Putamen (tissue), 1 donor: ENCODE data around the gene CDC6.
A peak's percentile ranks its signal among the peaks of the same experiment; 100 is the strongest.

Experiments used
- DNase-seq: peaks from one replicate; pipeline ENCODE4 v3.0.0-alpha.2; 2016; ENCODE audit warnings: low spot score

CDC6 gene, protein sequence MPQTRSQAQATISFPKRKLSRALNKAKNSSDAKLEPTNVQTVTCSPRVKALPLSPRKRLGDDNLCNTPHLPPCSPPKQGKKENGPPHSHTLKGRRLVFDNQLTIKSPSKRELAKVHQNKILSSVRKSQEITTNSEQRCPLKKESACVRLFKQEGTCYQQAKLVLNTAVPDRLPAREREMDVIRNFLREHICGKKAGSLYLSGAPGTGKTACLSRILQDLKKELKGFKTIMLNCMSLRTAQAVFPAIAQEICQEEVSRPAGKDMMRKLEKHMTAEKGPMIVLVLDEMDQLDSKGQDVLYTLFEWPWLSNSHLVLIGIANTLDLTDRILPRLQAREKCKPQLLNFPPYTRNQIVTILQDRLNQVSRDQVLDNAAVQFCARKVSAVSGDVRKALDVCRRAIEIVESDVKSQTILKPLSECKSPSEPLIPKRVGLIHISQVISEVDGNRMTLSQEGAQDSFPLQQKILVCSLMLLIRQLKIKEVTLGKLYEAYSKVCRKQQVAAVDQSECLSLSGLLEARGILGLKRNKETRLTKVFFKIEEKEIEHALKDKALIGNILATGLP

DNA sequence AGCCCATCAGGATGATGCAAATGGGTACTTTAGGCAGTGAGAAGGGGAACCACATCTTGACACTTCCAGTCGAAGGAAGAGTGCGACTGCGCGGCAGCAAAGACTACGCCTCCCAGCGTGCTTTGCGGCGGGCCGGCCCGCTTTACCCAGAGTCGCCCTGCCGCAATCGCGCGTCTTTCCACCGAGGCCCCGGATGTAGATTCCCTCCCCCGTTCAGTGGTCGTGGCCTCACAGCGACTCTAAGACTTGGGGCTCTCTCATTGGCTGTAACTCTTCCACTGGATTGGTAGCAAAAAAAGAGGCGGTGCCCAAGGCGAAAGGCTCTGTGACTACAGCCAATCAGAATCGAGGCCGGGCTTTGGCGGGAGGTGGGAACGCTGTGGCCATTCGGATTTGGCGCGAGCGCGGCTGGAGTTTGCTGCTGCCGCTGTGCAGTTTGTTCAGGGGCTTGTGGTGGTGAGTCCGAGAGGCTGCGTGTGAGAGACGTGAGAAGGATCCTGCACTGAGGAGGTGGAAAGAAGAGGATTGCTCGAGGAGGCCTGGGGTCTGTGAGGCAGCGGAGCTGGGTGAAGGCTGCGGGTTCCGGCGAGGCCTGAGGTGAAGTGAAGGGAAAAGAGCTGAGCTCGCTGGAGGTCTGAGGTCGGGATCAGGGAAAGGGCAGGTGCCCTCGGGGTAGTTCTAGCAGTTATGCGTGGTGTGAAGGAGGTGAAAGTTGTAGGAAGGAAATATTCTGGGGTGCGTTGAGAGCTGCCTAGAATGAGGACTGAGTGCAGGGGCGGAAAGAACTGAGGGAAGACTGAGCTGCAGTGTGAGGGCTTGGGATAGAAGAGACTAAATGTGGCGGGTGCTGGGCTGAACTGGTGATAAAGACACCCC is at the start of gene CDC6:
TSS of gene CDC6 (plus strand) at position 386 of the 876 bp plus-strand sequence. CDS start 1,542 bp downstream, outside the sequence.
- DNase-seq: peak; percentile 100

DNA sequence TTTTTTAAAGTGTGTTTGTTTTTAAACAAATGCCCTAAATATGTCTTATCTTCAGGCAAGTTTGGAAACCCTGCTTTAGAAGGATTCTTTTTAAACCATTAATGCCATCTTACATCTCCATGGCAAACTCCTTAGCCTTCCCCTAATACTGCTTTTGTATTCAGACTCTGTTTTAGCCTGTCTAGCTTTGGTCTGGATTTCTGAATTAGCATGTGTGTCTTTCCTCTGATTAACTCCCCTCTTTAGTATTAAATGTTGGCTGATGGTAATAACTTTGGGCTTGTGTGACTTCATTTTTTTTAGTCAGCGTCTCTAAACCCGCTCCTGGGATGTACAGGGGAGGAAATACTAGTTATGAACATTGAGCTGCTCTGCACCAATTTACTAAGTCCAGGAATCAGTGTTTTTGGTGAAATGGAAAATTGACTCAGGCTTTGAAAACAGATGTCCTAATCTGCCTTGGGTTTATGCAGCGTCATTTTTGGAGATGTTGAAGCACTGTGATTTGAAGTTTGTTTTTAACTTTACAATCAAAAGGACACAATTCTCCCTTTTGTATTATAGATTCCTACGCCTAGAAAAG is 46.3 kb upstream of the CDC6 start:
- DNase-seq: no peak

DNA sequence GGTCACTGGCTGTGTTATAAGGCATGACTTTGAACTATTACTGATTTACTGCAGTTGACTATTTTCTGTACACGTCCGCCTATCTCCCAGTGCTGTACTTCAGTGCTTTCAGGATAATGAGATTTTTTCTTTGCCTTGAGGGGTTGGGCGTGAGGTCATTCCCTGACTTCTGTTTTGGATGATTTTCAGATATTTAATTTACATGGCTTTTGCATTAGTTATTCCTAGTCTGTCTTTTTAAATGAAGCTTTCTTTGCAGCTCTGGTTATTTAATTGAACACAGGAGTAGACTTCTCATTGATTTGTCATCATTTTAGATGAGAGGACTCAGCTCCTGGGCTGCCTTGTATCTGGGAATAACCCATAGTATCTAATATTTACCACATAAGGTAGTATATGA is 44.9 kb upstream of the CDC6 start:
- no peak for DNase-seq

DNA sequence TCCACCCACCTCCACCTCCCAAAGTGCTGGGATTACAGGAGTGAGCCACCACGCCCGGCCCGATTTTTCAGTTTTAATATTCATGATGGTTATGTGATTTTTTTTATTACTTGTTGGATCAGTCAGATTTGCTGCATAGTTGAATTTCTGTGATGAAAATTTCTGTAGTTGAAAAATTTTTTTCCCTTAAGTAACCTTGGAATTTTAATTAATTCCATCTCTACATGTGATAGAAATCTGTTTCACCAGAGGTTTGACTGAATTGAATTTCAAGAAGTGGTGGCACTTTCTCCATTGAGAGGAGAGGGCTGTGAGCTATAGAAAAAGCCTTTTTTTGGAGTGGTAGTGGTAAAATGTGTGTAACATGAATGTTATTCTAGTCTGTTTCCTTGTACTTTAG is 43.9 kb upstream of the CDC6 start:
- no peak for DNase-seq

DNA sequence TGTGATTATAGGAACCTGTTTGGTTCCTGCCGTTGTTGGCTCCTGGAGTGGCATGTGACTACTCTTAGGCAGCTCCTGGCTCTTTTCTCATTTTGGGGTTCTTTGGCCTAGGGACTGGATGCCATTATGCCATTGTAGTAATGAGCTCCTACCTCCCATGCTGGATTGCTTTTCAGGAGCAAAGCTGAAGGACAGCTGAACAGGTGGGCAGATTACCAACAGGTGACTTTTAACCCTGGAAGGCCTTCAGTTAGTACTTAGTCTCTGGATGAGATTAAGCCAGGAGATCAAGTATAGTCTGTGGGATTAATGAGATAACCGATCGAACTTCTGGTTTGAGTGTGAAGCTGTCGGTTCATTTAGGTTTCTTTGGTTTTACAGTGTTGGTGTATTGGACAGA is 43.4 kb upstream of the CDC6 start:
- no peak for DNase-seq

DNA sequence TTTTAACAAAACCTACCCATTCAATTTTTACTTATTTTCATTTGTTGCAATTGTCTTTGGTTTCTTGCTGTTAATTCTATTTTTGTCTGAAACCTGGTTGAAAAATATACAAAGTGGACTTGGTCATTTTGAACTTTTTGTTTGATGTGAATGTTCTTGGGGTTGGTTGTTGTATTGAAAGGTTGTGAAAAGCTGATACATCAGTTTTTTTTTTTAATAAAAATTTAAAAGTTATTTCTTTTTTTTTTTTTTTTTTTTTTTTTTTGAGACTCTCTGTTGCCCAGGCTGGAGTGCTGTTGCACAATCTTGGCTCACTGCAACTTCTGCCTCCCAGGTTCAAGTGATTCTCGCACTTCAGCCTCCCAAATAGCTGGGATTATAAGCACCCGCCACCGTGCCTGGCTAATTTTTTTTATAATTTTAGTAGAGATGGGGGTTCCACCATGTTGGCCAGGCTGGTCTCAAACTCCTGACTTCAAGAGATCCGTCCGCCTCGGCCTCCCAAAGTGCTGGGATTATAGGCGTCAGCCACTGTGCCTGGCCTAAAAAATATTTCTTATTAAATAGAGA is 39.7 kb upstream of the CDC6 start:
- DNase-seq: no peak

DNA sequence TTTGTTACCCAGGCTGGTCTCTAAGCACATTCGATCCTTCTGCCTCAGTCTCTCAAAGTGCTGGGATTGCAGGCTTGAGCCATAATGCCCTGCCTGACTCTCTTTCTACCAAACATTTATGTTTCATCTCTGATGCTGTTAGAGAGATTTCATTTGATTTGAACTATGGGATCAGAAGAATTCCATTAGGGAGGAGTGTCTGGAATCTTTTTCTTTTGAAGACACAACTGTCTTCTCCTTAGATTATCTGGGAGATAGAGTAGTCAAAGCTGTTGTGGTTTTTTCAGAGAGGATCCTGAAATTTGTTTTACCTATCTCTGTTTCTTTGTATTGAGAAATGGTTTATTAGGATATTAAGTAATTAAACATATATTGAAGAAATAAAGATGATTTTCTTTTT is 39.2 kb upstream of the CDC6 start:
- DNase-seq: no peak

DNA sequence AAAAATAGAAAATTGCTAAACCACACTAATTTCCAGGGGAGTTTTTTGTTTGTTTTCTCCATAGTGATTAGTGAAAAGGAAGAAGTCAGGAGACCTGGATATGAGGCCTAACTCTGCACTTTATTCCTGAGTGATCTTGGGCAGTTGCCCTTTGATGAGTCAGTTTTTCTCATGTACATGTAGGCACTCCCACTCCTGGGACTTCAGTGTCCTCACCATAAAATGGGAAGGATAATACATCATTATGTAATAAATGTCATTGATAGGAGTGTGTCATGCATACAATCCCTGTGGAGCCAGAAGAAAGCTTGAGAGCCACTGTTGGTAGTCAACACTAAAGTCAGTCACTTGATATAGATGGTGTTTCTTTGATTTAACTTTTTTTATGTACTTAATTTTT is 36.1 kb upstream of the CDC6 start:
- DNase-seq: no peak

DNA sequence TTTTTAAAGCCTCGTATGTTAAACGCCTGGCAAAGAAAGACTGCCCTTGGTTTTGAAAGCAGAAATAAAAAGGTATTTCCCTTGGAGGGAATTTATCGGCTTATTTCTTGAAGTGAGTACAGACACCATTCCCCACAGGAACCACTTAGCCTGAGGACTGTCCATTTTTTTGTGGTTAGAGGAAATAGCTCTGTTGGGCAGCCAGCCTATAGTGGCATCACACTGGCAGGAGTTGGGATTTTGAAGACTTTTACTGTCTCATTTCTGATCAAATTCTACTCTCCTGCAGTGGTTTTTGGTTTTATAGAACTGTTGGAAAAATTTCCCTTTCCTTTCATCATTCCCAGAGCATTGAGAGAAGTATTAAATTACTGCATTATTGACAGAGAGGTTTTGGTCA is 34.1 kb upstream of the CDC6 start:
- DNase-seq: no peak

DNA sequence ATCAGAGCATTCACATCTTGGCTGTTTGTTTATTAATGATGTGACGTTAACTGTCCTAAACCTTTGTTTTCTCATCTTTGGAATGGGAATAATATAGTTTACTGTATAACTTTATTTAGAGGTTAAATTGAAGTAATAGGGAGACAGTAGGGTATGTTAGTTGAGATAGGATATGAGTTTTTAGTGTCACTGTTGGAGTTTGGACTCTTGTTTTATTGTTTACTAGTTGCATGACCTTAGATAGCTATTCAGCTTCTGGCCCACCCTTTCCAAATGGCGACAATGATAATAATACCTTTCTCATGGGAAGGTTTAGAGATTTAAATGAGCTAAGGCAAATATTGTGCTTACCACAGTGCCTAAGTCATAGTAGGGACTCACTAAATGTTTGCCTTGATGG is 28.2 kb upstream of the CDC6 start:
- no peak for DNase-seq

DNA sequence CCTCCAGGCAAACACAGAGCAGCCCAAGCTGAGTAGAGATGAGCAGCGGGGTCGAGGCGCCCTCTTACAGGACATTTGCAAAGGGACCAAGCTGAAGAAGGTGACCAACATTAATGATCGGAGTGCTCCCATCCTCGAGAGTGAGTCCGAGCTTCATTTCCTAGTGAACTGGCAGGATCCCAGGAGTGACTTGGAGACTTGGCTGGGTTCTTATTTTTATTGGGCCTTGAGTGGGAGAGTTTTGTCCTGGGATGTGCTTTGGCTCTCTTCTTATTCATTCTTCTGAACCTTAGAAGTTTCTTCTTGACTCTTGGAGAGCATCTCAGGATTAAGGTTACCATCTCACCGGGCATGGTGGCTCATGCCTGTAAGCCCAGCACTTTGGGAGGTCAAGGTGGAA is 27.2 kb upstream of the CDC6 start:
- no peak for DNase-seq

DNA sequence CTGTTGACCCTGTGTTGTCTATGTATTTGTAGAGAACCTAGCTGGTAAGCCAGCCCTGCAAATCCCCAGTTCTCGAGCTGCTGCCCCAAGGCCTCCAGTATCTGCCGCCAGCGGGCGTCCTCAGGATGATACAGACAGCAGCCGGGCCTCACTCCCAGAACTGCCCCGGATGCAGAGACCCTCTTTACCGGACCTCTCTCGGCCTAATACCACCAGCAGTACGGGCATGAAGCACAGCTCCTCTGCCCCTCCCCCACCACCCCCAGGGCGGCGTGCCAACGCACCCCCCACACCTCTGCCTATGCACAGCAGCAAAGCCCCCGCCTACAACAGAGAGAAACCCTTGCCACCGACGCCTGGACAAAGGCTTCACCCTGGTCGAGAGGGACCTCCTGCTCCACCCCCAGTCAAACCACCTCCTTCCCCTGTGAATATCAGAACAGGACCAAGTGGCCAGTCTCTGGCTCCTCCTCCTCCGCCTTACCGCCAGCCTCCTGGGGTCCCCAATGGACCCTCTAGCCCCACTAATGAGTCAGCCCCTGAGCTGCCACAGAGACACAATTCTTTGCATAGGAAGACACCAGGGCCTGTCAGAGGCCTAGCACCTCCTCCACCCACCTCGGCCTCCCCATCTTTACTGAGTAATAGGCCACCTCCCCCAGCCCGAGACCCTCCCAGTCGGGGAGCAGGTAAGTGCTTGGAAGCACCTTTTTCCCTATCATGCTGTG is 23.1 kb upstream of the CDC6 start:
- no peak for DNase-seq

DNA sequence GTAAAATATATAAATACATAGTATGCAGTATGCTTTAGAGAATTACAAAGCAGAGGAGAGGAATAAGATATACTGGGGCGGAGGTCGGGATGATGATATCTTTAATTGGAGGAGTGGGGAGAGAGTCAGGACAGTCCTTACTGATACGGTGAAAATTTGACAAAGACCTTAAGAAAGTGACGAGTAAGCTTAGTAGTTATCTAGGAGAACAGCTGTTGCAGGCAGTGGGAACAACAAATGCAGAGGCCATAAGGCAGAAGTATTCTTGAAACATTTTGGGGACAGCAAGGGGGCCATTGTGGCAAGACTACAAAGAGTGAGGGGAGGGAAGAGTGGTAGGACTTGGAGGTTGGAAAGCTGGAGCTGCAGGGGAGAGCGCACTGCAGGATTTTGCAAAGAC is 22.3 kb upstream of the CDC6 start:
- DNase-seq: no peak

DNA sequence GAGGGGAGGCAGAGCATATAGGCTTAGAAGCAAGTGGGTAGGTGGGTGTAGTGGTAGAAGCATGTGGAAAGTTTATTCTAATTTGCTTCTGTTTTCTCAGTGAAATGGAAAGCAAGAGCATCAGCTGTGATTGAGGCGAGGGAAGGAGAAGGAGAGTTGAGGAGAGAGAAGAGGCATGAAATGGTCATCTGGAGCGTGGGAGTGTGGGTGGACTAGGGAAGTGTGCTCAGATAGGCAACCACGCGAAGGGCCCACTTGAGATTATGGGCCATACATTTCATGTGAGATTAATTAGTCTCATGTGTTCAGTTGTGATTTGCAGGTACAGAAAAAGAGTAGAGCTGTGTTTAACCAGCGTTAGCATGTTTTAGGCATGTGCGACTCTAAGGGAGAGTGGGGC is 20.8 kb upstream of the CDC6 start:
- no peak for DNase-seq

DNA sequence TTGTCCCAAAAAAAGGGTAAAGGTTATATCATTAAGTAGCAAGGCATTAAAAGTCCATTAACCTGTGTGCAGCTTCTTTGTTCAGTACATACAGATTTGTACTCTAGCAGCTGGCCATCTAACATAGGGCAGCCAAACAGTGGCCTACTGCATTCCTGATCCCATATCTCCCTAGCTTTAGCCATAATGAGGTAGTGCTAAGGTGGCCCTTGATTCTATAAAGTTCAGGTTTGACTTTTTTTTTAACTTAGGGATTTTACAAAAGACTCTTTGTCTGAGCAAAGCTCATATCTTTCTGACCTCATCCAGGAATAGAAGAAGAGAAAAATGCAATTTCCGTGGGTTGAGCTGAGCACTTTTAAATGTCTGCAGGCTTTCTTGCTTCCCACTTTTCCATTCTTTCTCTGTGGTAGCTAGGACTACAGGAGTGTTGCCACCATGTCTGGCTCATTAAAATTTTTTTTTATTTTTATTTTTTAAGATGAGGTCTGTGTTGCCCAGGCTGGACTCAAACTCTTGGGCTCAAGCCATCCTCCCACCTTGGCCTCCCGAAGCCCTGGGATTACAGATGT is 19.5 kb upstream of the CDC6 start:
- peak; percentile 35 for DNase-seq

DNA sequence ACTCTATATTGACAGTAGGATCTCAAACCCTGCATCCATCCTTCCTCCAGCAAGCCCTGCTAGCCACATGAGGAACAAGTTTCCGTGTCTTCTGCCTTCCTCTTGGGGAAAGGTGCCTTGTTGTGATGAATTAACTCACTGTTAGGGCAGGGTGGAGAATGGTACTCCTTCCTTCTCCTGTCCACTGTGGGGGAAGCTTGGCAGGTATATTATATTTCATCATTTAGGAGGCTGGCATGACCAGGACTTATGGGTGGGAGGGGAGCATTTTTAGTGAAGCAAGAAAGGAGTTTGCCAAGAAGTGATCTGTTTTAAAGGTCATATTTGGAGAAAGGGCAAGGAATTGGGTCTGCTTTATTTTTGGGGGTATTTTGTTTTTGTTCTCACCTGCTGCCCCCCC is 9.3 kb upstream of the CDC6 start:
- DNase-seq: no peak

DNA sequence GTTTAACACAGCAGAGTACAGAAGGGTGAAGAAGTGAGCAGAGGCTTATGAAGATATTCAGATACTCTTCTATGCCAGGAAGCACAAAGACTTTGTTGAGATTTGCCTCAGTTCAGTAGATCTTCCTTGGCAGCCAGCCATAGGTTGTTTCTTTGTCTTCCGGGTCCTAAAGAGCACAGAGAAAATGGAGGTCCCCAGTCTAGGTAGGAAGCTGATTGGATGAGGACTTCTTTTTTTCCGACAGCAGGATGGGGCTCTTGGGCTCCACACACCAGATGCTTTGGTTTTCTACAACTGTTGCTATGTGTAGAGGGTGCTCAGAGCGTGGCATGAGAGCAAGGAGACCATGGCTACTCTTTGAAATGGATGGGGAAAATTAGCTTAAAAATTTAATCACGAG is 8.3 kb upstream of the CDC6 start:
- no peak for DNase-seq

DNA sequence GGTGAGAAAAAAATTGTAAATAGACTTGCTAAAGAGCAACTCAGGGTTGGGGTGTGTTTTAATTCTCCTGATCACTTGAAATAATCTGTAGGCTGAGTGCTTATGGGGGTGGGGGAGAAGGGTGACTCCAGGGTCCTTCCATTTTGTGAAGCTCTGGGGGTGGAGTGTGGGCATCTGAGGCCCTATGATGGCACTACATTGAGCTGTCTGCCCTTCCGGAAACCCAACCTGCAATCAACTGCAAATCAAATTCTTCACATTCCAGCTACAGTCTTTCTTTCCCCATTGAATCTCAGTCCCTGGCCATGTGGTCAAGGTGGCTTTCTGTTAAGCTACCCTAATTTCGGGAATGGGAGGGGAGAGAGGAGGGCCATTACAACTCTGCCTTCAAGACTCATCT is 6.0 kb upstream of the CDC6 start:
- DNase-seq: no peak

DNA sequence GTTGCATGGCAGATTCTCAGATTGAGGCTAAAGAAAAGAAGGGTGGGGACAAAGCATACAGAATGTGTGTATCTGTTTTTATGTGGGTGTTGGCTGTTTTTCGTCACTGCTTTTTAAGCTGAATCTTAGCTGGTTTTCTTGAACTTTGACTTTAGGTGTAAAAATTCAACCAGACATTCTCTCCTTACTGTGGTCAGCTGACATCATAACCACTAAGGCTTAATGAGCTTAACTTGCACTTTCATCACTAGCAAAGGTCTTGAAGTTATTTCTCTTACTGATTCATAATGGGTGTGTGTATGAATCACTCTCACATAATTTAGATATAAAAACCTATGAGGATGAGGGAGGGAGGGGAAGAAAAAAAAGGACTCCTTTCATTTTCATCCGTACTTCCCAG is 4.0 kb upstream of the CDC6 start:
- no peak for DNase-seq

DNA sequence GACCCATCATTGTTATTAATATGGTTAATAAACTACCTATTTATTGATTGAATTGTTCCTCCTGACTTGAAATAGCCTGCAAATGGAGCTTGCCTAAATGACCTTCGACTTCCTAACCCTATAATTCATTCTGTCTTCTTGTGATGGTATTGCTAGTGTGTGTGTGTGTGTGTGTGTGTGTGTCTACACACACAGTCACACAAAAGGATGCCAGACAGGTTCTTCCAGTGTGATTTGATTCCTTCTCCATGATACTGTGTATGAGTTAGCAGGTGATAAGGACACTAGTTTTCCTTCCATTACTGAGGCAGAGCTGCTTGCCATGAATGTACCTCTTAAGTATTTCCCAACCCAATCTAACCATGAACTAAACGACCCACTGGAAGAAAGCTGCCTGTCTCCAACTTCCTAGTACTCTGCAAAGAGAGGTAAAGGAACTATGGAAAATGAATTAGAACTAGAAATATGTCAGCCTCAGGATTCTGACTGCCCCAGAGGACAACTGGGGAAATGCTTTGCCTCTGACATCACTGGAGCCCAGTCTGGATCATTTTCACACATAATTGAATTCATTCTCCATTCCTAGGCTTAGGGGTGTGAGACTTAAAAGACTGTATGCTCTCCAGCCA is 3.5 kb upstream of the CDC6 start:
- no peak for DNase-seq

DNA sequence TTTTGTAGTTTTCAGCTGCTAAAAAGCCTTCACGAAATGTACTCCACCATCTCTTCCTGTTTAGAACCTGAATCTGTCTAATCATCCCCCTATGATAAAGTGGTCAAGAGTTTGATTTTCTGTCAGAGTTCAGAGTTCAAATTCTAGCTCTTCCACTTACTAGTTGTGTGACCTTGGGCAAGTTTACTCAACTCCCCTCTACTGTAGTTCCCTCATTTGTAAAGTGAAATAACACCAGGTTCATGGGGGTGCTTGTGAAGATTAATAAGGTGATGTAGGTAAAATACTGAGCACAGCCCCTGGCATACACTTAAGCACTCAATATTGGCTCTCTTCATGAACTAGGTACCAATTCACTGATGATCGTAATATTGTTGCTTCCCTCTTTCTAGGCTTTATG is 1.2 kb upstream of the CDC6 start:
- DNase-seq: no peak
